Small intestine (tissue), 4 donors: ENCODE measurements around the gene TBC1D28. TPM values are rescaled to one million over a fixed set of nuclear protein-coding genes. Genes with fewer than 3 reads are reported as not detected.

Experiments used
- polyA plus RNA-seq, 4 donors: library from polyadenylated mRNA; stranded (reverse) in 3 of 4; unstranded in 1 of 4; fragments of 200-250 nt in 3 of 4; fragments of 120-200 nt in 1 of 4; gene quantifications; one replicate each; pipeline versions ENCODE4 v1.2.1 to v1.2.3, GENCODE V29; 2013
- donor health status: healthy with polysubstance abuse.
- donor health status: Bipolar disorder and iron deficiency.
- donor health status: healthy.

TBC1D28 gene
- polyA plus RNA-seq, 4 donors, result not detected

Other genes with a start within 250 kb of the TBC1D28 start
- 10 to 100 TPM in 1 of 4 donors, 1 to 10 TPM in 3; 1.2 to 18.0 (median 7.2) TPM for gene LGALS9C, start 167.6 kb downstream of the TBC1D28 start, polyA plus RNA-seq
- 1 to 10 TPM in 2 of 4 donors, not detected in 2; 1.1 to 2.6 TPM for gene FOXO3B, start 37.9 kb upstream of the TBC1D28 start, polyA plus RNA-seq
- under 1 TPM in 3 of 4 donors, not detected in 1; 0.16 to 0.62 (median 0.22) TPM for gene FBXW10, start 99.7 kb upstream of the TBC1D28 start, polyA plus RNA-seq
- gene TVP23B, start 136.8 kb upstream of the TBC1D28 start, polyA plus RNA-seq, result 10 to 100 TPM; 20.5 to 69.5 (median 26.4) TPM
- gene PRPSAP2, start 213.7 kb upstream of the TBC1D28 start, polyA plus RNA-seq, result 10 to 100 TPM; 30.2 to 43.2 (median 30.6) TPM